HG03565 (cell line): ENCODE measurements around the gene CRTC1.

Source experiments
- ATAC-seq: cut with Tn5 transposase; IDR thresholded peaks from one replicate; pipeline ENCODE4 v1.9.1; 2021; ENCODE audit warnings: mild to moderate bottlenecking, moderate library complexity; ENCODE audit not compliant: unreplicated experiment

CRTC1 gene

GRCh38 chr19:18699403-18700054 is 16.0 kb downstream of the CRTC1 start:
- ATAC-seq: no peak

- peak; percentile 41 for ATAC-seq
Measured at GRCh38 chr19:18700501-18701249, 17.2 kb downstream of the CRTC1 start.

GRCh38 chr19:18701250-18701608 is 17.7 kb downstream of the CRTC1 start:
- peak; percentile 18 for ATAC-seq

- no peak for ATAC-seq
Measured at GRCh38 chr19:18704054-18704453, 20.6 kb downstream of the CRTC1 start.

GRCh38 chr19:18704971-18705370 is 21.5 kb downstream of the CRTC1 start:
- no peak for ATAC-seq

GRCh38 chr19:18708452-18709231 is 25.2 kb downstream of the CRTC1 start:
- no peak for ATAC-seq

- ATAC-seq: no peak
Measured at GRCh38 chr19:18709546-18709945, 26.1 kb downstream of the CRTC1 start.

- no peak for ATAC-seq
Measured at GRCh38 chr19:18710186-18710585, 26.7 kb downstream of the CRTC1 start.

GRCh38 chr19:18710996-18711751 is 27.7 kb downstream of the CRTC1 start:
- ATAC-seq: no peak

GRCh38 chr19:18711893-18712292 is 28.4 kb downstream of the CRTC1 start:
- ATAC-seq: no peak

- ATAC-seq: no peak
Measured at GRCh38 chr19:18712981-18713380, 29.5 kb downstream of the CRTC1 start.

GRCh38 chr19:18713550-18714117 is 30.2 kb downstream of the CRTC1 start:
- ATAC-seq: no peak

- no peak for ATAC-seq
Measured at GRCh38 chr19:18715416-18715815, 31.9 kb downstream of the CRTC1 start.

GRCh38 chr19:18716857-18717256 is 33.4 kb downstream of the CRTC1 start:
- ATAC-seq: no peak

GRCh38 chr19:18717601-18718000 is 34.1 kb downstream of the CRTC1 start:
- no peak for ATAC-seq

- ATAC-seq: no peak
Measured at GRCh38 chr19:18718015-18718526, 34.6 kb downstream of the CRTC1 start.

- no peak for ATAC-seq
Measured at GRCh38 chr19:18718846-18719458, 35.5 kb downstream of the CRTC1 start.

- no peak for ATAC-seq
Measured at GRCh38 chr19:18719541-18719940, 36.1 kb downstream of the CRTC1 start.

- no peak for ATAC-seq
Measured at GRCh38 chr19:18723871-18724377, 40.4 kb downstream of the CRTC1 start.
